Endodermal cell (in vitro differentiated cells): Measurements from ENCODE around the gene PRKAA1. TPM values are rescaled to one million over a fixed set of nuclear protein-coding genes. Genes with fewer than 3 reads are reported as not detected.

ENCODE experiments used
- DNase-seq: peaks from one replicate; pipeline ENCODE4 v3.0.0-alpha.2; 2017
- H3K27ac ChIP-seq: 2 replicates; pipeline ENCODE4 v1.5.1; 2013; ENCODE audit warnings: mild to moderate bottlenecking, low read depth, low read length, moderate library complexity
- H3K27me3 ChIP-seq: 2 replicates; pipeline ENCODE4 v1.6.1; 2013; ENCODE audit warnings: mild to moderate bottlenecking, low read length, moderate library complexity; ENCODE audit not compliant: insufficient read depth, control insufficient read depth, poor library complexity, severe bottlenecking
- H3K36me3 ChIP-seq: 2 replicates; pipeline ENCODE4 v1.7.0; 2013; ENCODE audit warnings: mild to moderate bottlenecking, low read length, moderate library complexity; ENCODE audit not compliant: control insufficient read depth, insufficient read depth
- H3K4me1 ChIP-seq: one replicate; pipeline ENCODE4 v1.7.0; 2013; ENCODE audit warnings: low read length; ENCODE audit not compliant: control insufficient read depth, insufficient read depth
- H3K4me3 ChIP-seq: 2 replicates; pipeline ENCODE4 v1.5.1; 2013; ENCODE audit warnings: mild to moderate bottlenecking, low read length, moderate library complexity
- H3K9ac ChIP-seq: 2 replicates; pipeline ENCODE4 v1.6.1; 2013; ENCODE audit warnings: mild to moderate bottlenecking, low read length, moderate library complexity; ENCODE audit not compliant: poor library complexity, severe bottlenecking; ENCODE audit errors: extremely low read depth
- H3K9me3 ChIP-seq: 2 replicates; pipeline ENCODE4 v1.6.1; 2013; ENCODE audit warnings: mild to moderate bottlenecking, low read length, moderate library complexity; ENCODE audit not compliant: control insufficient read depth
- H3K27ac Mint-ChIP-seq: 2 replicates; pipeline ENCODE4 v1.8.0; 2020; ENCODE audit warnings: mixed read lengths
- H3K27me3 Mint-ChIP-seq: 2 replicates; pipeline ENCODE4 v1.8.0; 2021; ENCODE audit warnings: mild to moderate bottlenecking, mixed read lengths; ENCODE audit not compliant: insufficient read depth
- H3K36me3 Mint-ChIP-seq: 2 replicates; pipeline ENCODE4 v1.8.0; 2020; ENCODE audit warnings: low read depth, mixed read lengths
- H3K4me1 Mint-ChIP-seq: 2 replicates; pipeline ENCODE4 v1.8.0; 2020; ENCODE audit warnings: mixed read lengths
- H3K4me3 Mint-ChIP-seq: 2 replicates; pipeline ENCODE4 v1.8.0; 2020; ENCODE audit warnings: mild to moderate bottlenecking, moderate library complexity, mixed read lengths
- H3K9me3 Mint-ChIP-seq: 2 replicates; pipeline ENCODE4 v1.8.0; 2020; ENCODE audit warnings: mild to moderate bottlenecking, mixed read lengths
- CTCF ChIP-seq: fragments of 200-600 bp; sonication (generic); conservative IDR thresholded peaks from 2 replicates; pipeline ENCODE4 v1.5.0; 2021; ENCODE audit warnings: antibody characterized with exemption, mild to moderate bottlenecking
- WGBS, 2 experiments: methylation state at CpG; one replicate each; pipeline versions ENCODE4 v1.1.5 to v1.1.7; 2013; ENCODE audit warnings: missing lambda C conversion rate in 2 of 2, mixed read lengths in 1 of 2; ENCODE audit not compliant: insufficient coverage in 1 of 2, insufficient read length in 1 of 2; 5-methylcytosine and 5-hydroxymethylcytosine counted together
- total RNA-seq, 2 donors: library from RNA; stranded (reverse); fragmentation: NEBNext Ultra II Directional in 1 of 2; extraction: Animal tissue kit (Norgen Biotek cat#: 25700) in 1 of 2; gene quantifications; 2 replicates in 1 of 2; 3 replicates in 1 of 2; pipeline ENCODE4 v1.2.1, GENCODE V29; 2021

PRKAA1 gene
- total RNA-seq, 2 donors from 2014 or later: 47.7 to 50.4 TPM

GRCh38 chr5:40784027-40784653 is 14.0 kb downstream of the PRKAA1 start:
- 93 to 100% methylated on average over 1 of the region's 1 CpG for WGBS, 2 experiments
- Mint-ChIP-seq H3K4me1 (peaks cover 18% of the 10 kb centered on the region), H3K27ac (no peak overlapping the region), H3K36me3 (peaks cover 27% of the 10 kb centered on the region), H3K27me3 (no peaks in the 10 kb centered on the region), H3K9me3 (peaks cover 11% of the 10 kb centered on the region), H3K4me3 (no peak overlapping the region)
- DNase-seq: no peak
- H3K36me3 ChIP-seq: peaks cover 9% of the 10 kb centered on the region
- no peak for TF ChIP-seq CTCF
- no peak overlapping the region for H3K27ac ChIP-seq
- no peaks in the 10 kb centered on the region for H3K27me3 ChIP-seq
- no peak overlapping the region for H3K9ac ChIP-seq
- H3K4me1 ChIP-seq: peaks cover 8% of the 10 kb centered on the region
- peaks cover 15% of the 10 kb centered on the region for H3K9me3 ChIP-seq
- peak overlapping the region; percentile 21 for H3K4me3 ChIP-seq

GRCh38 chr5:40781843-40782409 is 16.2 kb downstream of the PRKAA1 start:
- TF ChIP-seq CTCF: no peak
- H3K27ac Mint-ChIP-seq: no peak overlapping the region
- H3K27ac ChIP-seq: no peak overlapping the region

GRCh38 chr5:40780858-40781257 is 17.3 kb downstream of the PRKAA1 start:
- H3K36me3 ChIP-seq: peaks cover 10% of the 10 kb centered on the region
- no peak overlapping the region for H3K27ac Mint-ChIP-seq
- H3K4me1 Mint-ChIP-seq: peaks cover 14% of the 10 kb centered on the region
- 93 to 100% methylated on average over 1 to 3 of the region's 3 CpGs for WGBS, 2 experiments
- no peak overlapping the region for H3K4me3 Mint-ChIP-seq
- no peaks in the 10 kb centered on the region for H3K27me3 ChIP-seq
- no peaks in the 10 kb centered on the region for H3K9me3 ChIP-seq
- DNase-seq: no peak
- H3K36me3 Mint-ChIP-seq: peaks cover 14% of the 10 kb centered on the region
- H3K9me3 Mint-ChIP-seq: no peaks in the 10 kb centered on the region
- H3K9ac ChIP-seq: no peak overlapping the region
- H3K4me3 ChIP-seq: no peak overlapping the region
- peaks cover 8% of the 10 kb centered on the region for H3K4me1 ChIP-seq
- TF ChIP-seq CTCF: no peak
- H3K27me3 Mint-ChIP-seq: no peaks in the 10 kb centered on the region
- no peak overlapping the region for H3K27ac ChIP-seq

More at GRCh38 chr5:40781843-40782409, 16.2 kb downstream of the PRKAA1 start:
- no peaks in the 10 kb centered on the region for H3K27me3 Mint-ChIP-seq
- peaks cover 13% of the 10 kb centered on the region for H3K36me3 Mint-ChIP-seq
- no peak overlapping the region for H3K9ac ChIP-seq
- H3K4me3 ChIP-seq: no peak overlapping the region
- peaks cover 3% of the 10 kb centered on the region for H3K9me3 ChIP-seq
- H3K4me3 Mint-ChIP-seq: no peak overlapping the region
- no peak for DNase-seq
- H3K4me1 ChIP-seq: peaks cover 8% of the 10 kb centered on the region
- peaks cover 16% of the 10 kb centered on the region for H3K4me1 Mint-ChIP-seq
- H3K27me3 ChIP-seq: no peaks in the 10 kb centered on the region
- H3K36me3 ChIP-seq: no peaks in the 10 kb centered on the region
- no peaks in the 10 kb centered on the region for H3K9me3 Mint-ChIP-seq
